GM21529 (cell line): ENCODE measurements around the gene AHNAK.
A peak's percentile ranks its signal among the peaks of the same experiment; 100 is the strongest.

ENCODE experiments used
- ATAC-seq: cut with Tn5 transposase; IDR thresholded peaks from one replicate; pipeline ENCODE4 v1.9.1; 2021; ENCODE audit not compliant: unreplicated experiment

AHNAK gene

GRCh38 chr11:62498031-62498430, 48.6 kb downstream of the AHNAK start:
- no peak for ATAC-seq

GRCh38 chr11:62497132-62497801, 49.3 kb downstream of the AHNAK start:
- no peak for ATAC-seq

GRCh38 chr11:62496676-62497075, 49.9 kb downstream of the AHNAK start:
- no peak for ATAC-seq

DNA sequence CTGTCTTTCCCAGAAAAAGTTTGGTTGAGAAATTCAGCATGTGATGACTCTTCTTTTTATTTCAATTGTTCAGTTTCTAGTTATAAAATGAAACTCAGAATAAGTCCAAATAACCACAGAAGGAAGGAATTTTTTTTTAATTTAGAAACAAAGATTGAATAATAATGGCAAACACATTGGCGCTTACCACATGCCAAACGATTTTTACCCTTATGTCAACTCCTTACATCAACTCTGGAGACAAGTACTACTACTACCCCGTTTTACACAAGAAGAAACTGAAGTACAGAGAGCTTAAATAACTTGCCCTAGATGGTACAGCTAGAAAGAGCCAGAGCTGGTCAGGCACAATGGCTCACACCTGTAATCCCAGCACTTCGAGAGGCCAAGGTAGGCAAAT, 52.4 kb downstream of the AHNAK start:
- ATAC-seq: no peak

DNA sequence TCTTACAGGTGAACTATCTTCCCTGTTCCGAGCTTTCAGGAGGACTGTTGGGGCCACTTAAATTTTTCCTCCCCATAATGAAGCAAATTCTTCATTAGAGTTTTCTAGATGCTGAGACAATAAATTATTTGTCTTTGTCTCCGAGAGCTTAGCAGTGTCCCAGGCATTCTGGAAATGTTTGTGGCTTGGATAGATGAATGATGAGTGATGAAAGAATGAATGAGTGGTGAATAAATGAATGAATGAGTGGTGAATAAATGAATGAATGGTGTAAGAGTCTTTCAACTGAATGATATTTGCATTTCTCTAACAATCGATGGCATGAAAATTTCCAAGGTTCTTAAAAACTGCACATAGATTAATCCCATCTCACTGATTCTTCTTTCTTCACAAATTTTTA, 52.8 kb downstream of the AHNAK start:
- no peak for ATAC-seq

DNA sequence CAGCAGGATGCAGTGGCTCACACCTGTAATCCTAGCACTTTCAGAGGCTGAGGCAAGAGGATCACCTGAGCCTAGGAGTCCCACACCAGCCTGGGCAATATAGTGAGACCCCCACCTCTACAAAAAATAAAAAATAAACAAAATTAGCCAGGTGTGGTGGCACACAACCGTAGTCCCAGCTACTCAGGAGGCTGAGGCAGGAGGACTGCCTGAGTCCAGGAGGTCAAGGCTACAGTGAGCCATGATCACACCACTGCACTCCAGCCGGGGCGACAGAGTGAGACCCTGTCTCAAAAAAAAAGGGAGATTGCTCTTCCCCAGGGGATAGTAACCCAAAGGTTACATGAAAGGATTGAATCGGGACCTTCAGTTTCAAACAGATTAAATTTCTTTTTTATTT, 54.0 kb downstream of the AHNAK start:
- ATAC-seq: no peak

DNA sequence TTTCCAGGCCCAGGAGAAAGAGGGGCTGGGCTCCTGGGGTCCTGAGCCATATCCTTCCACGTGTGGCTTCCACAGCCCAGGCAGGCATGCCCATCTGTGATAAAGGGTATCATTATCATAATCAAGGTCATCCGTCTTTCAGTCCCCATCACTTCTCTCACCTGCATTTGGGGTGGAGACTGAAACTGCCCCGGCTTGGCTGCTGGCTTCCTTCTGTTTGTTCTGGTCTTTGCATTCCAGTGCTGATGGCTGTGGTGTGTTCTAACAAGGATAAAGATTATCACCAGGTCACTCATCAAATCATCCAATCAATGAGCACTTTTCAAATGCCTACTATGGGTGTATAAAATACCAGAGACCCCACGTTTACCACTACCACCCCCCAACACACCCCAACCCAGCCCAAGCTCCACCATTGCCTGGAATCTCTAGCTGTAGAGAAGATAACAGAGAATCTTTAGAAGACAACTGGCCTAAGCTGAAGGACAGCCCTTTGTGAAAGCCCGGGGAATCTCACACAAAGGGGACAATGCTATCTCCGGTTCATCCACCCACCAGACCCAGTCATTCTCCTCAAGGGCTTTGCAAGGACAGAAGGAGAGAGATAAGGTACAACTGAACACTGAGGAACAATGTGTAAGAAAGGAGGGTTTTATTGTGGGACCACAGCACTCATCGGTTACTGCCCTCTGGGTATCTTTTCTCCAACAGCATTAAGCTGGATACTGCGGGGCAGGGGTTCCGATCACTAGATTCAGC, 54.9 kb downstream of the AHNAK start:
- ATAC-seq: no peak

- ATAC-seq: no peak
These were observed 57.4 kb downstream of the AHNAK start for GRCh38 chr11:62489204-62489603.

DNA sequence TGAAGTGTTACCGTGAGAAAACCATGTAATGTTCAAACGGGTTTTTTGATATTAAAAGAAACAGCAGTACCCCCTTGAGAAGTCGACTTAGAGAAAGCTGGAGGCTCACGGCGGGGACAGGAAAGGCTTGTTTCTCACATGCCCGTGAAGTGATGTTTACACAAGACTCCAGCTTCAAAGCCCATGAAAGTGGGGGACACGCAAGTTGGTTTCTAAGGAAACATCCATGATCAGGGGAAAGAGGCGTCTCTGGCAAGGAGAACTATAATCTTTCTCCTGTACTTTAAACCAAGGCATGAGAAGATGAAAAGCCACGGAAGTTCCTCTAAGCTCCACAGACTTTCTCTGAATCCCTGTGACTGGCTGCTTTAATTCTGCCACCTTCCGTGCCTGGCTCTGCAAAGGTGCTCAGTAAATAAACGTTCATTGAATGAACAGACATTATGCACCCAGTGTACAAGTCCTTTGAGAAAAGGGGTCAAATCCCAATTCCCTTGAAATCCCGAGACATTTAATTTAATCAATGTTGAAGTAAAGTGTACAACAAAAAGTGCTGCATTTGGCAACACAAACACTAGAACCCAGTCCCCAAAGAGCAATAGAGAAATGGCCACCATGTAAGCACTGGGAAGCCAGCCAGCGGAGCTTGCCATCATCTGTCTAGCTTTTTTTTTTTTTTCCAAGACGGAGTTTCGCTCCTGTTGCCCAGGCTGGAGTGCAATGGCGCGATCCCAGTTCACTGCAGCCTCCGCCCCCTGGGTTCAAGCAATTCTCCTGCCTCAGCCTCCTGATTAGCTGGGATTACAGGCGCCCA, 58.7 kb downstream of the AHNAK start:
- no peak for ATAC-seq

GRCh38 chr11:62487136-62487535, 59.5 kb downstream of the AHNAK start:
- ATAC-seq: no peak

DNA sequence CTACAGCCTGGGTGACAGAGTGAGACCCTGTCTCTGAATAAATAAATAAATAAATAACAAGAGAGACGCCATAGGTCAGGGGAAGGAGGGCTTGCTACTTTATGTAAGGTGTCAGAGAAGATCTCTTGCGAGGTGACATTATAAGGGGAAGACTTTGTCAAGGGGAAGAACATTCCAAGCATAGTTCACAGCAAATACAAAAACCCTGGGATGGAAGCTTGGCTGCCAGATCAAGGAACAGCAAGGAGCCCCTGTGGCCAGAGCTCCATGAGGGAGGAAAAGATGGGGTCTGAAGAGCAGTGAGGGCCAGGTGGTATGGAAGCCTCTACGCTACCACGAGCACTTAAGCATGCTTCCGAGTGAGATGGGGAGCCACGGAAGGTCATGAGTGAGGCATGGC, 62.3 kb downstream of the AHNAK start:
- ATAC-seq: no peak

DNA sequence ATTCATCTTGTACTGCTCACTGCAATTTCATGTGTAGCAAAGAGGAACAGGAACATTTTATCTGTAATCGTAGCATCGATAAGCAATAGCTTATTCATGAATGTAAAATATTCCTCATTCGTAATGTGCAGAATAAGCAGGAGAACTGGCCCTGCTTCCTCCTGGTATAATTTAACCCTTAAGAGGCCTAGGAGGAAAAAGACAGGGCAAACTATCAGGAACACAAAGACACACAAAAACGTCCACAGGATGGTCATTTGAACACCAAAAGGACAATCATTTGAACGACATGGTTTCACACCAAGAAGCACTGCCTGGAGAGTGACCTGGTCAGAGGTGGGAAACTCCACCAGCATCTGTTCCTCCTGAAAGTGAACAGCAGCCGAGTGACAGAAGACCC, 63.9 kb downstream of the AHNAK start:
- ATAC-seq: no peak

GRCh38 chr11:62479631-62480201, 66.9 kb downstream of the AHNAK start:
- ATAC-seq: no peak

- ATAC-seq: no peak
These were observed 68.7 kb downstream of the AHNAK start for GRCh38 chr11:62477927-62478326.

- ATAC-seq: no peak
These were observed 74.3 kb downstream of the AHNAK start for GRCh38 chr11:62472063-62472884.

GRCh38 chr11:62471603-62472002, 75.0 kb downstream of the AHNAK start:
- no peak for ATAC-seq

GRCh38 chr11:62468577-62468976, 78.0 kb downstream of the AHNAK start:
- no peak for ATAC-seq

DNA sequence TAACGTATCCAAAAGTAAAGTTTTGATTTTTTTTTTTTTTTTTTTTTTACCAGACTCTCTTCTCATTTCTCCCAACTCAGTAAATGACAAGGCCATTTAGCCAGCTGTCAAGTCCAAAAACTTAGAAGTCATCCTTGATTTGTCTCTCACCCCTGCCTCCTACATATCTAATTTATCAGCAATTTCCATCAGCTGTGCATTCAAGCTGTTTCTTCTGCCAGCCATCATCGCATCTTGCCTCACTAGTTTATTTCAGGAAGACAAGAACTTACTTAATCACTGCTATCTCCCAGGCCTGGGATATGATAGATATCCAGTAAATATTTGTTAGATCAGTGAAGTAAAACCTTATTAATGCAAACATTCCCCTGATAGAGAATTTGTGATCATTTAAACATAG, 80.2 kb downstream of the AHNAK start:
- ATAC-seq: no peak

DNA sequence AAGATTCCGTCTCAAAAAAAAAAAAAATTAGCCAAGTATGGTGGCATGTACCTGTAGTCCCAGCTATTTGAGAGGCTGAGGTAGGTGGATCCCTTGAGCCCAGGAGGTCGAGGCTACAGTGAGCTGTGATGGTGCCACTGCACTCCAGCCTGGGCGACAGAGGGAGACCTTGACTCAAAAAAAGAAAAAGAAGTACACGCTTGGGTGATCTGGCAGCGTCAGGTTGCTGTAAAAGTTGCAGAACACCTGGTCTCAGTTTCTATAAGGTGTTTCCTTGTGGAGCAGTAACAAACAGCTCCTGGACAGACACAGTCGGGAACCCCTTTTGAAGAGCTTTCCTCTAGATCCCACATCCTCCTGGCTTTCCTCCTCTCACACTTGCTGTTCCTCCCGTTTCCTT, 82.0 kb downstream of the AHNAK start:
- peak; percentile 57 for ATAC-seq

GRCh38 chr11:62463121-62463542, 83.5 kb downstream of the AHNAK start:
- no peak for ATAC-seq

- ATAC-seq: no peak
These were observed 84.1 kb downstream of the AHNAK start for GRCh38 chr11:62462508-62462892.
